ENCODE data around the gene LPAR3.

- TF ChIP-seq TCF12 (IDR thresholded peaks at IDR 0.05) = no peak
- TF ChIP-seq, protein P1, sequence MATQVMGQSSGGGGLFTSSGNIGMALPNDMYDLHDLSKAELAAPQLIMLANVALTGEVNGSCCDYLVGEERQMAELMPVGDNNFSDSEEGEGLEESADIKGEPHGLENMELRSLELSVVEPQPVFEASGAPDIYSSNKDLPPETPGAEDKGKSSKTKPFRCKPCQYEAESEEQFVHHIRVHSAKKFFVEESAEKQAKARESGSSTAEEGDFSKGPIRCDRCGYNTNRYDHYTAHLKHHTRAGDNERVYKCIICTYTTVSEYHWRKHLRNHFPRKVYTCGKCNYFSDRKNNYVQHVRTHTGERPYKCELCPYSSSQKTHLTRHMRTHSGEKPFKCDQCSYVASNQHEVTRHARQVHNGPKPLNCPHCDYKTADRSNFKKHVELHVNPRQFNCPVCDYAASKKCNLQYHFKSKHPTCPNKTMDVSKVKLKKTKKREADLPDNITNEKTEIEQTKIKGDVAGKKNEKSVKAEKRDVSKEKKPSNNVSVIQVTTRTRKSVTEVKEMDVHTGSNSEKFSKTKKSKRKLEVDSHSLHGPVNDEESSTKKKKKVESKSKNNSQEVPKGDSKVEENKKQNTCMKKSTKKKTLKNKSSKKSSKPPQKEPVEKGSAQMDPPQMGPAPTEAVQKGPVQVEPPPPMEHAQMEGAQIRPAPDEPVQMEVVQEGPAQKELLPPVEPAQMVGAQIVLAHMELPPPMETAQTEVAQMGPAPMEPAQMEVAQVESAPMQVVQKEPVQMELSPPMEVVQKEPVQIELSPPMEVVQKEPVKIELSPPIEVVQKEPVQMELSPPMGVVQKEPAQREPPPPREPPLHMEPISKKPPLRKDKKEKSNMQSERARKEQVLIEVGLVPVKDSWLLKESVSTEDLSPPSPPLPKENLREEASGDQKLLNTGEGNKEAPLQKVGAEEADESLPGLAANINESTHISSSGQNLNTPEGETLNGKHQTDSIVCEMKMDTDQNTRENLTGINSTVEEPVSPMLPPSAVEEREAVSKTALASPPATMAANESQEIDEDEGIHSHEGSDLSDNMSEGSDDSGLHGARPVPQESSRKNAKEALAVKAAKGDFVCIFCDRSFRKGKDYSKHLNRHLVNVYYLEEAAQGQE (IDR thresholded peaks at IDR 0.05; ENCODE audit: low read depth, low read length) = no peak
These were observed 15.4 kb downstream of the LPAR3 start for GRCh38 chr1:84877592-84877991.

All from SK-N-SH (cell line).